Uterus (tissue), 4 donors: ENCODE measurements around the gene RUNDC3A. TPM values are rescaled to one million over a fixed set of nuclear protein-coding genes. Genes with fewer than 3 reads are reported as not detected.

ENCODE experiments used
- DNase-seq, 2 donors: peaks; one replicate each; pipeline ENCODE4 v3.0.0-alpha.2; 2019 to 2020
- H3K27ac ChIP-seq, 2 donors: fragments of 200-600 bp; sonication (generic); 1 replicate in 1 of 2; 2 replicates in 1 of 2; pipeline ENCODE4 v1.5.1; 2016 to 2018
- H3K27me3 ChIP-seq, 2 donors: fragments of 200-600 bp; sonication (generic); one replicate each; pipeline ENCODE4 v1.5.1; 2018 to 2019; ENCODE audit warnings: control low read depth in 1 of 2
- H3K36me3 ChIP-seq, 2 donors: fragments of 200-600 bp; sonication (generic); one replicate each; pipeline ENCODE4 v1.5.1; 2019; ENCODE audit warnings: control low read depth in 1 of 2
- H3K4me1 ChIP-seq, 2 donors: fragments of 200-600 bp; sonication (generic); one replicate each; pipeline ENCODE4 v1.5.1; 2018 to 2019; ENCODE audit warnings: control low read depth in 1 of 2
- H3K4me3 ChIP-seq, 2 donors: fragments of 200-600 bp; sonication (generic); 1 replicate in 1 of 2; 2 replicates in 1 of 2; pipeline ENCODE4 v1.5.1; 2018 to 2019; ENCODE audit warnings: mild to moderate bottlenecking in 1 of 2
- H3K9me3 ChIP-seq, 2 donors: fragments of 200-600 bp; sonication (generic); one replicate each; pipeline ENCODE4 v1.5.1; 2019; ENCODE audit warnings: control low read depth in 1 of 2
- CTCF ChIP-seq, 4 experiments: fragments of 200-600 bp in 2 of 4; fragments of 450-650 bp in 2 of 4; sonication (generic) in 2 of 4; IDR thresholded peaks; one replicate each; pipeline ENCODE4 v1.5.1; 2016 to 2019; ENCODE audit warnings: antibody characterized with exemption in 4 of 4, mild to moderate bottlenecking in 2 of 4, moderate library complexity in 1 of 4
- POLR2A ChIP-seq, 2 donors: fragments of 450-650 bp; IDR thresholded peaks; one replicate each; pipeline ENCODE4 v1.6.1; 2016; ENCODE audit warnings: antibody characterized with exemption in 2 of 2, mild to moderate bottlenecking in 1 of 2, moderate library complexity in 1 of 2
- intact Hi-C: fragments of 100-400 bp; cut with DNase I; formaldehyde crosslinking; loops from one replicate; pipeline ENCODE4 v1.15.1; 2023; ENCODE audit warnings: low total_unique reads
- total RNA-seq, 4 donors: library from RNA; depleted of rRNA in 3 of 4; stranded (reverse); fragments of >200 nt in 3 of 4; gene quantifications; one replicate each; pipeline versions ENCODE4 v1.1.0 to v1.2.4, GENCODE V29; 2014 to 2023
- donor health status: DM: yes; HTN: yes; CAD: no.

The RUNDC3A gene
- total RNA-seq, 4 donors from 2014 or later: 0.69 TPM; not detected in 3

GRCh38 chr17:44358066-44358465, 49.7 kb downstream of the RUNDC3A start:
- intact Hi-C loops: no loop called here
- no peak for TF ChIP-seq CTCF (IDR thresholded peaks at IDR 0.05)
- no peak for TF ChIP-seq POLR2A (IDR thresholded peaks at IDR 0.05)
- Histone ChIP-seq H3K27me3 (no peaks in the 10 kb centered on the region), H3K9me3 (no peaks in the 10 kb centered on the region), H3K4me3 (no peak overlapping the region), H3K4me1 (peaks cover 4 to 7% of the 10 kb centered on the region in 2 donors), H3K27ac (no peak overlapping the region), H3K36me3 (no peaks in the 10 kb centered on the region)
- no peak for DNase-seq

GRCh38 chr17:44359006-44359405, 50.6 kb downstream of the RUNDC3A start:
- Histone ChIP-seq H3K4me1 (peaks cover 4 to 7% of the 10 kb centered on the region in 2 donors), H3K9me3 (no peaks in the 10 kb centered on the region), H3K27ac (no peak overlapping the region), H3K4me3 (no peak overlapping the region), H3K36me3 (no peaks in the 10 kb centered on the region), H3K27me3 (no peaks in the 10 kb centered on the region)
- no peak for TF ChIP-seq CTCF (IDR thresholded peaks at IDR 0.05)
- DNase-seq: no peak
- intact Hi-C loops: no loop called here

- Histone ChIP-seq H3K9me3 (no peaks in the 10 kb centered on the region), H3K27ac (no peak overlapping the region), H3K36me3 (no peaks in the 10 kb centered on the region), H3K4me1 (peaks cover 4 to 7% of the 10 kb centered on the region in 2 donors), H3K4me3 (no peak overlapping the region), H3K27me3 (no peaks in the 10 kb centered on the region)
- intact Hi-C loops: no loop called here
- no peak for DNase-seq
- TF ChIP-seq CTCF (IDR thresholded peaks at IDR 0.05) (no peak), POLR2A (IDR thresholded peaks at IDR 0.05) (no peak)
Observed at GRCh38 chr17:44359458-44360143, 51.2 kb downstream of the RUNDC3A start.

DNA sequence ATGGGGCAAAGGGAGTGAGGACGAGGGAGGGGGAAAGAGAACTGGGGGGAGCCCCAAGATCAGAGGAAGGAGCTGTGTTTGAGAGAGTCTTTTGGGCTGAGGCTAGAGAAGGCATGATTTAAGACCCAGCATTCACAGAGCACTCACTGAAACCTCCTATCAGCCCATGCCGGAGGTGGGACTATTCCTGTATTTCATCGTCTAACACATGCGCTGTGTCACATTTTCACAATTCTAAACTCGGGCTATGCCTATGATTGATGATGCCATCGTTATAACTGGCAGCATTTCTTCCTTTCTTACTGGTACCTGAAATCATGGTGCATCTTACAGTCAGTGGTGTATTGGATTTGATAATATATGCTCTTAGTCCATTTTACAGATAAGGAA, 51.7 kb downstream of the RUNDC3A start:
- Histone ChIP-seq H3K27me3 (no peaks in the 10 kb centered on the region), H3K27ac (no peak overlapping the region), H3K4me3 (no peak overlapping the region), H3K9me3 (no peaks in the 10 kb centered on the region), H3K4me1 (peaks cover 4 to 7% of the 10 kb centered on the region in 2 donors), H3K36me3 (no peaks in the 10 kb centered on the region)
- TF ChIP-seq POLR2A (IDR thresholded peaks at IDR 0.05): no peak
- no peak for TF ChIP-seq CTCF (IDR thresholded peaks at IDR 0.05)
- DNase-seq: no peak
- intact Hi-C loops: no loop called here

DNA sequence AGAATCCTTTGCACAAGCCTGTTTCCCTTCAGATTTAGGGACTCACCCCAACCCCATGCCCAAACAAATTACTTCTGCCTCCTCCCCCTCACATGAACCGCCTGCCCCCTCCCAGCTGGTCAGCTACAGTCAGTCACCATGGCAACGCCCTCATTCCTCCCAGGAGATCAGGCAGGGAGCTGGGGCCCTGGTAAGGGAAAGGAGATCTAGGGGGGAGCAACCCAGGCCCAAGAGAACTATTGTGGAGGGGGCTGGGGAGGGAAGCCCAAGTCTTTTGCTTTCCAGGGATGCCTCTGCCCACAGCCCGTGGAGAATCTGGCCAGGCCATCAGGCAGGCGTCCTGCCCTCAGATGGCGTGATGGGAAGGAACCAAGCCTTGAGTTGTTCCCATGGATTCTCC, 52.4 kb downstream of the RUNDC3A start:
- intact Hi-C loops: no loop called here
- no peak overlapping the region for H3K4me3 ChIP-seq
- H3K27me3 ChIP-seq: no peaks in the 10 kb centered on the region
- TF ChIP-seq POLR2A (IDR thresholded peaks at IDR 0.05) (no peak), CTCF (IDR thresholded peaks at IDR 0.05) (no peak)
- peaks cover 4 to 7% of the 10 kb centered on the region in 2 donors for H3K4me1 ChIP-seq
- no peaks in the 10 kb centered on the region for H3K36me3 ChIP-seq
- no peak overlapping the region for H3K27ac ChIP-seq
- H3K9me3 ChIP-seq: no peaks in the 10 kb centered on the region
- peak; percentile 73 to 76 for DNase-seq
